ENCODE data around the gene BAD.
"Not testable (repeated sequence)": the region's sequence is repeated elsewhere in the genome, so short reads cannot be mapped to it uniquely, and the experiment has no call there.

BAD gene

GRCh38 chr11:64314146-64314804, 29.8 kb upstream of the BAD start:
- POLR2A ChIA-PET: no interaction called here
- CTCF ChIA-PET: interaction anchor here (1.2 kb wide), 1 partner anchor 41 kb away, joined by 5 read pairs; no protein-coding TSS in a partner anchor
- no peak for DNase-seq (ENCODE audit: extremely low spot score)
- TF ChIP-seq TARDBP (IDR thresholded peaks at IDR 0.05) (no peak), PKNOX1 (IDR thresholded peaks at IDR 0.05) (no peak), ARNT (IDR thresholded peaks at IDR 0.05) (no peak), ELF4 (IDR thresholded peaks at IDR 0.05) (no peak), BHLHE40 (IDR thresholded peaks at IDR 0.05; ENCODE audit: borderline replicate concordance) (no peak), NFRKB (IDR thresholded peaks at IDR 0.05) (no peak), LEF1 (IDR thresholded peaks at IDR 0.05; ENCODE audit: borderline replicate concordance) (no peak), CTBP1 (IDR thresholded peaks at IDR 0.05; ENCODE audit: borderline replicate concordance) (no peak), SUZ12 (IDR thresholded peaks at IDR 0.05) (no peak), L3MBTL2 (conservative IDR thresholded peaks at IDR 0.05) (no peak)

DNA sequence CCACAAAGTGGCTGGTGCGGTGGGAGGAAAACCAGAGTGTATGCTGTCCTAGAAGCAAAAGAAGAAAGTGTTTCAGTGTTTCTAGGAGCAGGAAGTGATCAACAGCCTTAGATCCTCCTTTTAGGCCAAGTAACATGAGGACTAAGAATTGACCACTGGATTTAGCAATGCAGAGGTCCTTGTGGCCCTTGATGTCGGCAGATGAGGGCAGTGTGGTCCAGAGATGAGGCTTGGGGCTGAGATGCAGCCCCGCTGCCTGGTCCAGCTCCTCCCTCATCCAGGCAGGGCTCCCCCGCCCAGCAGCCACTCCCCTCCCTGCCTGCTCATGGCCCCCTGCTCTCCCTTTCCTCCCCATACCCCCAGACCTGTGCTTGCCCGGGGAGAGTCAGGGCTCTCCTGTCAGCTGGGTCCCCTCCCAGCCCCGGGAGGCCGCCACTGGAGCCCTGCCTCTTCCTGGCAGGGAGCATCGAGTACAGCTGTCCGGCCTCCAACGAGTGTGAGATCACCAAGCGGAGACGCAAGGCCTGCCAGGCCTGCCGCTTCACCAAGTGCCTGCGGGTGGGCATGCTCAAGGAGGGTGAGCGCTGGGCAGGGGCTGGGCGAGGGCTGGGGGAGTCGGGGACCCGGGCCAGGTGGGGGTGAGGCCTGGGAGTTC, 29.2 kb upstream of the BAD start:
- CTCF ChIA-PET: interaction anchor here (1.2 kb wide), 1 partner anchor 42 kb away, joined by 5 read pairs; no protein-coding TSS in a partner anchor
- POLR2A ChIA-PET: no interaction called here
- TF ChIP-seq LEF1 (IDR thresholded peaks at IDR 0.05; ENCODE audit: borderline replicate concordance) (no peak), L3MBTL2 (conservative IDR thresholded peaks at IDR 0.05) (no peak), BHLHE40 (IDR thresholded peaks at IDR 0.05; ENCODE audit: borderline replicate concordance) (no peak), FOXK2 (IDR thresholded peaks at IDR 0.05) (no peak), ELF4 (IDR thresholded peaks at IDR 0.05) (no peak), SP1 (IDR thresholded peaks at IDR 0.05) (no peak), TARDBP (IDR thresholded peaks at IDR 0.05) (no peak), FOXM1 (IDR thresholded peaks at IDR 0.05; ENCODE audit: borderline replicate concordance) (no peak), CTBP1 (IDR thresholded peaks at IDR 0.05; ENCODE audit: borderline replicate concordance) (no peak), FOXA1 (IDR thresholded peaks at IDR 0.05) (no peak), ARNT (IDR thresholded peaks at IDR 0.05) (no peak)
- no peak for DNase-seq (ENCODE audit: extremely low spot score)

GRCh38 chr11:64312947-64313346, 28.5 kb upstream of the BAD start:
- ChIA-PET CTCF (no interaction called here), POLR2A (no interaction called here)
- no peak for DNase-seq (ENCODE audit: extremely low spot score)
- TF ChIP-seq SUZ12 (IDR thresholded peaks at IDR 0.05): no peak
- no peak for TF ChIP-seq ELF4 (IDR thresholded peaks at IDR 0.05)
- TF ChIP-seq PKNOX1 (IDR thresholded peaks at IDR 0.05): no peak
- TF ChIP-seq LEF1 (IDR thresholded peaks at IDR 0.05; ENCODE audit: borderline replicate concordance): no peak
- no peak for TF ChIP-seq ZNF384 (IDR thresholded peaks at IDR 0.05)
- TF ChIP-seq HDGF (IDR thresholded peaks at IDR 0.05; ENCODE audit: borderline replicate concordance): no peak
- no peak for TF ChIP-seq L3MBTL2 (conservative IDR thresholded peaks at IDR 0.05)
- no peak for TF ChIP-seq FOXA1 (IDR thresholded peaks at IDR 0.05)
- TF ChIP-seq NFRKB (IDR thresholded peaks at IDR 0.05): no peak
- no peak for TF ChIP-seq FOXM1 (IDR thresholded peaks at IDR 0.05; ENCODE audit: borderline replicate concordance)
- TF ChIP-seq SP1 (IDR thresholded peaks at IDR 0.05): no peak
- TF ChIP-seq BHLHE40 (IDR thresholded peaks at IDR 0.05; ENCODE audit: borderline replicate concordance): no peak

DNA sequence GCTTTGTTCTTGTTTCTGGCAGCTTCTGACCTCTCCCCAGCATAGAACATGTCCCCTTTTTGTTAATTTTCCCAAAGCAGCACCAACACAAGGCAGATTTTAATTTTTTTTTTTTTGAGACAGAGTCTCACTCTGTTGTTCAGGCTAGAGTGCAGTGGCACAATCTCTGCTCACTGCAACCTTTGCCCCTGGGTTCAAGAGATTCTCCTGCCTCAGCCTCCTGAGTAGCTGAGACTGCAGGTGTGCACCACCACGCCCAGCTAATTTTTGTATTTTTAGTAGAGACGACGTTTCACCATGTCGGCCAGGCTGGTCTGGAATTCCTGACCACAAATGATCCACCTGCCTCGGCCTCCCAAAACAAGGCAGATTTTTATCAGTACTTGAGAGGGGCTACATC, 23.3 kb upstream of the BAD start:
- DNase-seq (ENCODE audit: extremely low spot score); CTCF ChIA-PET: not testable (repeated sequence)
- POLR2A ChIA-PET: interaction anchor here (1.5 to 7.0 kb wide), 2 partner anchors 9 to 47 kb away, joined by 3 to 49 read pairs; partner anchors contain the start of genes PRDX5 and TRMT112

- POLR2A ChIA-PET: interaction anchor here (1.5 to 7.0 kb wide), 2 partner anchors 10 to 48 kb away, joined by 3 to 49 read pairs; partner anchors contain the start of genes PRDX5 and TRMT112
- DNase-seq (ENCODE audit: extremely low spot score): no peak
- CTCF ChIA-PET: no interaction called here
- TF ChIP-seq FOXK2 (IDR thresholded peaks at IDR 0.05): no peak
- no peak for TF ChIP-seq SUZ12 (IDR thresholded peaks at IDR 0.05)
- TF ChIP-seq HDGF (IDR thresholded peaks at IDR 0.05; ENCODE audit: borderline replicate concordance): no peak
- TF ChIP-seq BHLHE40 (IDR thresholded peaks at IDR 0.05; ENCODE audit: borderline replicate concordance): no peak
- TF ChIP-seq PKNOX1 (IDR thresholded peaks at IDR 0.05): no peak
- no peak for TF ChIP-seq FOXA1 (IDR thresholded peaks at IDR 0.05)
- TF ChIP-seq SP1 (IDR thresholded peaks at IDR 0.05): no peak
- TF ChIP-seq L3MBTL2 (conservative IDR thresholded peaks at IDR 0.05): no peak
- no peak for TF ChIP-seq LEF1 (IDR thresholded peaks at IDR 0.05; ENCODE audit: borderline replicate concordance)
- TF ChIP-seq NFRKB (IDR thresholded peaks at IDR 0.05): no peak
- no peak for TF ChIP-seq ARNT (IDR thresholded peaks at IDR 0.05)
- no peak for TF ChIP-seq FOXM1 (IDR thresholded peaks at IDR 0.05; ENCODE audit: borderline replicate concordance)
- TF ChIP-seq TARDBP (IDR thresholded peaks at IDR 0.05): no peak
- no peak for TF ChIP-seq CTBP1 (IDR thresholded peaks at IDR 0.05; ENCODE audit: borderline replicate concordance)
- TF ChIP-seq ZNF384 (IDR thresholded peaks at IDR 0.05): no peak
- no peak for TF ChIP-seq ELF4 (IDR thresholded peaks at IDR 0.05)
Observed at GRCh38 chr11:64306876-64307622, 22.6 kb upstream of the BAD start.
